DMS114 treated with DMSO at 0.1 percent for 48 hours (cell line): Measurements from ENCODE around the gene NAT16.
"Not testable (repeated sequence)": the region's sequence is repeated elsewhere in the genome, so short reads cannot be mapped to it uniquely, and the experiment has no call there.

Experiments used
- DNase-seq: peaks from one replicate; lab custom pipeline; 2025; ENCODE audit not compliant: unreplicated experiment; lab: John Stamatoyannopoulos, UW

The NAT16 gene

DNA sequence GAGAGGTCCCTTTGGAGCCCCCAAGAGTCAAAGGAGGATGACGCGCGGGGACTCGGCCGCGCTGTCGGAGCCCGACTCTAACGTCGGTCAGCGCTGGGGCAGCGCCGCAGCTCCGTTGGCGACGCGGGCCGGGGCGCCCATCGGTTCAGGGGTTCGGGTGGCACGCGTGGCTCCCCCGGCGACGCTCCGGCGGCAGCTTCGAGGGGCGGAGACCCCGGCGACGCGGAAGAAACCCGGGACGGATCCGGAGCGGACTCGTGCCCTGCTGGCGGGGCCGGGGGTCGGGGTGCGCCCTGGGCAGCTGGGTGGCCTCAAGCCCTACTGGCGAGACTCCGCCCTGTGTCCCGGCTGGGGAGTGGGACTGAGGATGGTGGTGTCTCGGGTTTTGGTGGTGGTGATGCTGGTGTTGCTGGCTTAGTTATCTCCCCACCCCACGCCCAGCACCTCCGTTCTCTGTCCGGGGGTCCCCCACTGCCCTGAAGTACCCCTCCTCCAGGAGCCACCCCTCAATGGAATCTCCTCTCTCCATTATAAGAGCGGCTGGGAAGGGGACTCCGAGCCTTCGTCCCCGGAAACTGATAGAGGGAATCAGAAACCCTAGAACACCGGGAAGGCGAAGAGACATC is at the start of gene NAT16:
Gene NAT16 (minus strand): TSS at position 164 of the 626 bp plus-strand sequence. CDS start 5,486 bp downstream, outside the sequence.
- no peak for DNase-seq

DNA sequence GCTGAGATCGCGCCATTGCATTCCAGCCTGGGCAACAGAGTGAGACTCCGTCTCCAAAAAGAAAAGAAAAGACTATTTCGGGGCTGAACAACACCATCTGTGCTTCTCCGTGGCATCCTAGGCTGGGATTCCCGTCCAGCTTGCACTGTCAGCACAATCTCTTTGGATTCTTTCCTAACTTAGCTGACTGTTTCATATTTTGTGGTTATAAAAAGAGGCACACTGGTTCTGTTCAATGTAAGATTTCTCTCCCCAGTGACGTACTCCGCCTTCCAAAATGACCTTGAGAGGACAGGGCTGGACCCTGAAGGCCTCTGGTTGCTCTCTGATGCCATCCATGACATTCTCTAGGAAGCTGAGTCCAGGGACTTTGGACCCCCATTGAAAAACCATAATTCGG is 46.6 kb upstream of the NAT16 start:
- no peak for DNase-seq

DNA sequence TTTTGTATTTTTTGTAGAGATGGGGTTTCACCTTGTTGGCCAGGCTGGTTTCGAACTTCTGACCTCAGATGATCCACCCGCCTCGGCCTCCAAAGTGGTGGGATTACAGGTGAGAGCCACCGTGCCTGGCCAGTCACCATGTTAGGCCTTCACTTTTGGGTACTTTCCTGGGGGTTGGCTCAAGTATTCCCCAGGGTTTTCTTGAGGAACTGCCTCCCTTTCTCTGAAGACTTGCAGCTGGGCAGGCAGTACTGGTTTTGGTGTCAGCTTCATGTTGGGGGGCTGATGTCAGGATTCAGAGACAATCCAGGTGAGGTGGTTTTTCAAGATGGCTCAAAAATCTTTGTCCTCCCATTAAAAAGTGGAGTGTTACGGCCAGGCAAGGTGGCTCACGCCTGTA is 45.6 kb upstream of the NAT16 start:
- no peak for DNase-seq

DNA sequence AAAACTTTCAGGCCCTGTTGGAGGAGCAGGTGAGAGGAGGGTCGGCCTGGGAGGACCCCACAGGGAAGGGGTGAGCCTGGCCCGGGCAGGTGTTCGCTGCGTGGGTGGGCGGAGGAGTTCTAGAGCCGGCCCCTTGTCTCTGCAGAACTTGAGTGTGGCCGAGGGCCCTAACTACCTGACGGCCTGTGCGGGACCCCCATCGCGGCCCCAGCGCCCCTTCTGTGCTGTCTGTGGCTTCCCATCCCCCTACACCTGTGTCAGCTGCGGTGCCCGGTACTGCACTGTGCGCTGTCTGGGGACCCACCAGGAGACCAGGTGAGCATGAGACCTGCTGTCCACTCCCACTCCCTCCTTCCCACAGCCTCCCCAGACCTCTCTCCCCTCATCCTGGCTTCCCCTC is 43.4 kb upstream of the NAT16 start:
- DNase-seq, result no peak

- no peak for DNase-seq
Measured at GRCh38 chr7:101222275-101222830, 42.3 kb upstream of the NAT16 start.

GRCh38 chr7:101220295-101220694 is 40.2 kb upstream of the NAT16 start:
- no peak for DNase-seq

GRCh38 chr7:101218236-101219125 is 38.4 kb upstream of the NAT16 start:
- DNase-seq, result no peak

DNA sequence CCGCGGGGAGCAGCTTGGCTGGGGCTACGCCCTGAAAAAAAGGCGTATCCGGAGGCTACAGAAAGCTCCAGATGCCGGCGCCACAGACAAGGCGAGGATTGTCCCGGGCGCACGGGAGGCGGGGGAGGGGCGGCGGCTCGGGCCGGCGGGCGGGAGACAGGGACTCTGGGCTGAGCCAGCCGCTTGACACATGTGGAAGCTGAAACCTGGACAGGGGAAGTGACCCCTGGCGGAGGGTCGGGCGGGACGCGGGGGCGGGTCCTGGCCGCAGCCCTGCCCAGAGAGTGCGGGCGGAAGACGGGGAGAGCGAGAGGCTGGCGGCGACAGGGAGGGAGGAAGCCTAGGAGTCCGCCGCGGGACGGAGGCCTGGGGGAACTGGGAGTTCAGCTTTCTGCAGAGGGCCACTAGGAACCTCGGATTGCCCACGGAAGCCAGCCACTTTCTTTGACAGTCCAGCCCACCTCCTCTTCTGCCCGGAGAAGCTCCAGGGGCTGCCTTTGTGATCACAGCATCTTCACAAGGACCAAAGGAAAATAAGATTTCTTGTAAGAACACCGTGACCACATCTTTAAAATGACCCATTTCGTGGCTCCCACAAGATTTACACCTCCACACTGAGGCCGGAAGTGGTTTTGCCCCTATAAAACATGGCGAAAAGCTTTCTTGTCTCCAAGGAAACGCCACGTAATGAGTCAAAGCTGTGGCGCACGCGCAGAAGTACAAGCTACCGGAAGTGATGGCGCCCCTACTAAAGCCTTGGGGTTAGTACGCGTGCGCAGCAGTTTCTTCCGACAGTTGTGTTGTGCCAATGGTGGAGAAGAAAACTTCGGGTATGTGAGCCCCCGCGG is 37.5 kb upstream of the NAT16 start, which contains the start of the genes PLOD3 and ZNHIT1:
Gene PLOD3 (minus strand): TSS at position 194 of the 848 bp plus-strand sequence. CDS start 307 bp downstream, outside the sequence.
Gene ZNHIT1 (plus strand): TSS at position 778 of the 848 bp plus-strand sequence. CDS start 31 bp downstream, at position 809.
- peak; percentile 95 for DNase-seq

DNA sequence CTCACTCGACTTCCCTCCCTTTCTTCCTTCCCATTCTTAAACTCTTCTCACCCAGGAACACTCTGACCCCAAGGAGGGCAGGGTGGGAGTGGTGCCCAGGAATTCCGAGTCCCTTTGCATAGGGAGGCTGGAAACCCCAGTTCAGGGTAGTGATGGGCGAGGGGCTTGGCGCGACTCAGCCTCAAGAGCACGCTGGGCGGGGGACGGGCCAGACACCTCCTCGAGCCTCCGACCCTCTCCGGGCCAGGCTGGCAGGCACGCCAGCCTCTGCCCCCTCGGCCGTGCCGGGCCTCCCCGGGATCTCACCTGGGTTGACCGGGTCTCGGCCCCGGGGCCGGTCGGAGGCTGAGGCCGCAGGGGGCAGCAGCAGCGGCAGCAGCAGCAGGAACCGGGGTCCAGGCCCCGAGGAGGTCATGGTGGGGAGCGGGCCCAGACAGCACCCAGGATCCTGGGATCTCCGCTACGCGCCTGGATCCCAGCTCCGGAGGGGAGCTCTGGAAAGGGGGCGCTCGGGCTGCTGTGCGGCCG is 36.8 kb upstream of the NAT16 start:
- no peak for DNase-seq

- DNase-seq, result no peak
Measured at GRCh38 chr7:101216001-101216859, 36.1 kb upstream of the NAT16 start.

DNA sequence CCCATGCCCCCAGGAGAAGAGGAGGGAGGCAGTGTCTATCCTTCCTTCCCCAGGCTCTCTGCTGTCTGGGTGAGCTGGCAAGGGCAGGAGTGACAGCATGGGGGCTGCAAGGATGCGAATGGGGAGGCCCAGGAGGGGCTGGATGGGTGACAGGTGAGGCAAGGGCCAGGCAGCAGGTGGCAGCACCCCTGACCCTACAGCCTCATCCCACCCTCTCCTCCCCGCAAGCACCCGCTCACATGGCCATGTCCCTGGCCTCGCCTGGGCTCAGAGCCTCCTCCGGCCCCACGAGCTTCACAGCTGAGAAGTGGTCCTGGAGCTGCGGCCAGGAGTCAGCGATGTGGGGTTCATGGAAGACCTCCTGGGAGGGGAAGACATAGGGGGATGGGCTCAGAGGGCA is 31.9 kb upstream of the NAT16 start:
- no peak for DNase-seq

DNA sequence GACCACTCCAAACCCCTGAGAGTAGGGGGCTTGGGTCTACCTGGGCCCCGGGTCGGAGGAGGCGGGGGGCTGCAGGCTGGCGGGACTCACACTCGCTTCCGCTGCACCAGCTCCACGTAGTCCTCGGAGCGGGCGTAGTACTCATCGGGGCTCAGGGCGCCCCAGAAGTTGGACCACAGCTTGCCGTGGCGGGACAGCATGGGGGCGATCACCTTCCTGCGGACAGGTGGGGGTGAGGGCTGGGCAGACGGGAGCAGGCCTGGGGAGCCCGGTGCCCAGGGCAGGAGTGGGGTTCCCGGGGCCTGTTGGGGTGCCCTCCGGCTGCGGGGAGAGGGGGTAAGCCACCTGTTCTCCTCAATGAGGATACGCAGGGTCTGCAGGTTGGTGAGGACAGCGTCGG is 31.4 kb upstream of the NAT16 start:
- DNase-seq, result no peak

- no peak for DNase-seq
Measured at GRCh38 chr7:101210143-101210542, 30.1 kb upstream of the NAT16 start.

DNA sequence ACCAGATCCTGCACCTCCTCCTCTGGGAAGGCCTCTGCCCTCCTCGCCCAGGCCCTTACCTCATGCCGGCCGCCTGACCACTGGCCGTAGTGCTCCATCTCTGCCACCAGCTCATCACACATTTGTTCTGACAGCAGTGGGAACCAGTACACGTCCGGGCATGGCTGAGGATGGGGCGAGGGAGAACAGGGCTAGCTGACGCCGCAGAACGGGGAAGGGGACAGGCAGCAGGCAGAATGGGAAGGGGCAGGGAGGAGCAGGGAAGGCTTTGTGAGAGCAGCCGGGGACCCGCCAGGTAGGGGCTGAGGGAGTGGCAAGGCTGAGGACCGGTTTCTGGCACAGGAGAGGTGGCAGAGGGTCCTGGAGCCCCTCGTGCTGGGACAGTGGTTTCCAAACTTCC is 28.7 kb upstream of the NAT16 start:
- no peak for DNase-seq

GRCh38 chr7:101207459-101207858 is 27.4 kb upstream of the NAT16 start:
- DNase-seq, result no peak

DNA sequence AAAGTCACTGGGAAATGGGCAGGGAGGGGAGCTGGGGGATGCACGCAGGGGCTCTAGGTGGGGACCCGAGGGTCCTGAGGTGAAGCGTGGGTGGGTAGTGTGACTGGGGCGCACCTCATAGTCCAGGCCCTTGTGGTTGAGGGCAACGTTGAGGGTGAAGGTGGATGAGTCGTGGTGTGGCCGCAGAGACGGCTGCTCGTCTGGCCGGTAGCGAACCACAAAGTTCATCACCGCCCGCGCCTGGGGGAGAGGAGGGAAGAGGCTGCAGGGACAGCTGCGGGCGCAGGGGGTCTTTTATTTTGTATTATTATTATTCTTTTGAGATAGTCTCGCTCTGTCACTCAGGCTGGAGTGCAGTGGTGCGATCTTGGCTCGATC is 26.6 kb upstream of the NAT16 start:
- DNase-seq, result no peak

DNA sequence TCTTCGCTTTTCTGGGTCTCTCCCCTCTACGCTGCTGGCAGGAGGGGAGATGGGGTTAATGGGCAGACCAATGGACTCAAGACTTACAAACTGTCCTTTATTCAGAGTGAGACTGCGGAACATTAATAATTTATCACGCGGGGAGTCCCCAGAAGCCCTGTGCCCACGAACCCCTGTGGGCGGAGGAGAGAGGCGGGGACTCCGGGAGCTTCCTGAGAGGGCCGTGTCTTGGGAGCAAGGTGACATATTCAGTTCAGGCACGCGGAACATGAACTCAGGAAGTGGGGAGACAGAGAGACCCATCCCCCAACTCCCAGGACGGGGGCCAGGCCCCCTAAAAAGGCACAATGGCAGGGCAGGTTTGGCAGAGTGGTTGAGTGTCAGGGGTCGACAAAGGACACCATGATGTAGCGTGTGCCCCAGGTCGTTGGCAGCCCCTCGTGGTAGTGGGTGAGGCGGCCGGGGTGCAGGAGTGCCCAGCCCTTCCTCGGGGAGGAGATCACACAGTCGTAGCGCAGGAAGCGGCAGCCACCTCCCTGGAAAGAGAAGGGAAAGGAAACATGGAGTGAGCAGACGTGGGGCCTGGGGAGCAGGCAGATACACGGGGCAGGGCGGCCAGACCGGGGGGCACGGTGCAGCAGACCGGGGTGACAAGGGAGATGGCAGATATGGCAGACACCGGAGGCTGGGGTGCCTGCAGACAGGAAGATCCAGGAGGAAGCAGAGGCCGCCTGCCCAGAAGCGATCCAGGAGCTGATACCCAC is 26.0 kb upstream of the NAT16 start:
- no peak for DNase-seq

GRCh38 chr7:101203740-101204738 is 23.9 kb upstream of the NAT16 start:
- DNase-seq, result not testable (repeated sequence)
